ENCODE measurements around the gene SIGLEC11.

DNA sequence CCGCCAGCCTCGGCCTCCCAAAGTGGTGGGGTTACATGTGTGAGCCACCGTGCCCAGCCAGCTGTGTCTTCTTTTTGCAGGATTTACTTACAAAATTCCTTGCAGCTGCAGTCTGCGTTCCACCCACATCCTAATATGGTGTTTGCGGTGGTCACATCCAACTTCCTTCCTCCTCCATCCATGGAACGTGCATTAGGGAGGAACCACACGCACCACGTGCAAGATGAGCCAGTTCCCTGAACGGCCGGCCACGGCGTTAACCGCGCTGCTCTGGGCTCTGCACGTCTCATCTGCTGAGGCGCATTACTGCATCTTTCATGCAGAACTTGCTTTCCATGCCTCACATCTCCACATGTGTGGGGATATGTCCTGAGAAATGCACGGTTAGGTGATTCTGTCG, 13.0 kb upstream of the SIGLEC11 start:
- TF ChIP-seq, protein P1, sequence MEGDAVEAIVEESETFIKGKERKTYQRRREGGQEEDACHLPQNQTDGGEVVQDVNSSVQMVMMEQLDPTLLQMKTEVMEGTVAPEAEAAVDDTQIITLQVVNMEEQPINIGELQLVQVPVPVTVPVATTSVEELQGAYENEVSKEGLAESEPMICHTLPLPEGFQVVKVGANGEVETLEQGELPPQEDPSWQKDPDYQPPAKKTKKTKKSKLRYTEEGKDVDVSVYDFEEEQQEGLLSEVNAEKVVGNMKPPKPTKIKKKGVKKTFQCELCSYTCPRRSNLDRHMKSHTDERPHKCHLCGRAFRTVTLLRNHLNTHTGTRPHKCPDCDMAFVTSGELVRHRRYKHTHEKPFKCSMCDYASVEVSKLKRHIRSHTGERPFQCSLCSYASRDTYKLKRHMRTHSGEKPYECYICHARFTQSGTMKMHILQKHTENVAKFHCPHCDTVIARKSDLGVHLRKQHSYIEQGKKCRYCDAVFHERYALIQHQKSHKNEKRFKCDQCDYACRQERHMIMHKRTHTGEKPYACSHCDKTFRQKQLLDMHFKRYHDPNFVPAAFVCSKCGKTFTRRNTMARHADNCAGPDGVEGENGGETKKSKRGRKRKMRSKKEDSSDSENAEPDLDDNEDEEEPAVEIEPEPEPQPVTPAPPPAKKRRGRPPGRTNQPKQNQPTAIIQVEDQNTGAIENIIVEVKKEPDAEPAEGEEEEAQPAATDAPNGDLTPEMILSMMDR (IDR thresholded peaks at IDR 0.05), result no peak
- TF ChIP-seq POLR2A (IDR thresholded peaks at IDR 0.05), result no peak

Data from right lobe of liver (tissue), 4 donors.